Ascending aorta (tissue), 2 donors: ENCODE data around the gene SLC26A11. TPM values are rescaled to one million over a fixed set of nuclear protein-coding genes. Genes with fewer than 3 reads are reported as not detected.

ENCODE experiments used
- DNase-seq, 2 donors: peaks; one replicate each; pipeline ENCODE4 v3.0.0-alpha.2; 2019; ENCODE audit warnings: low spot score in 2 of 2
- H3K27ac ChIP-seq, 2 donors: fragments of 200-600 bp; sonication (generic); one replicate each; pipeline ENCODE4 v1.5.1; 2016 to 2017; ENCODE audit warnings: mild to moderate bottlenecking in 1 of 2
- H3K27me3 ChIP-seq: fragments of 200-600 bp; sonication (generic); one replicate; pipeline ENCODE4 v1.5.1; 2017
- H3K36me3 ChIP-seq, 2 donors: fragments of 200-600 bp; sonication (generic); one replicate each; pipeline ENCODE4 v1.5.1; 2016
- H3K4me1 ChIP-seq, 2 donors: fragments of 200-600 bp; sonication (generic); one replicate each; pipeline ENCODE4 v1.5.1; 2016 to 2017; ENCODE audit warnings: mild to moderate bottlenecking in 1 of 2
- H3K4me3 ChIP-seq, 2 donors: fragments of 200-600 bp; sonication (generic); one replicate each; pipeline ENCODE4 v1.5.1; 2016 to 2017; ENCODE audit warnings: mild to moderate bottlenecking in 1 of 2
- H3K9me3 ChIP-seq, 2 donors: fragments of 200-600 bp; sonication (generic); one replicate each; pipeline ENCODE4 v1.5.1; 2016
- CTCF ChIP-seq, 3 experiments: fragments of 200-600 bp in 2 of 3; fragments of 450-650 bp in 1 of 3; sonication (generic) in 2 of 3; IDR thresholded peaks; one replicate each; pipeline ENCODE4 v1.5.1; 2016 to 2019; ENCODE audit warnings: antibody characterized with exemption in 3 of 3, mild to moderate bottlenecking in 1 of 3, moderate library complexity in 1 of 3
- intact Hi-C: fragments of 100-400 bp; cut with DNase I; formaldehyde crosslinking; loops from one replicate; pipeline ENCODE4 v1.15.1; 2023
- total RNA-seq: library from RNA; depleted of rRNA; stranded (reverse); fragments of >200 nt; gene quantifications from one replicate; pipeline ENCODE4 v1.1.0, GENCODE V29; 2016

Gene SLC26A11
- total RNA-seq, 1 donor from 2014 or later: 25.8 TPM

GRCh38 chr17:80189611-80190010, 30.6 kb upstream of the SLC26A11 start:
- DNase-seq: no peak
- Histone ChIP-seq H3K4me3 (no peak overlapping the region), H3K9me3 (no peaks in the 10 kb centered on the region), H3K4me1 (no peaks in the 10 kb centered on the region), H3K36me3 (no peaks in the 10 kb centered on the region), H3K27ac (no peak overlapping the region), H3K27me3 (no peaks in the 10 kb centered on the region)
- TF ChIP-seq CTCF (IDR thresholded peaks at IDR 0.05): no peak
- intact Hi-C loops: loop anchor here (10.0 kb wide), 1 partner anchor 175 kb away; no protein-coding TSS in a partner anchor

GRCh38 chr17:80190716-80191115, 29.5 kb upstream of the SLC26A11 start:
- no peak overlapping the region for H3K27ac ChIP-seq
- no peaks in the 10 kb centered on the region for H3K36me3 ChIP-seq
- no peak for DNase-seq
- H3K4me3 ChIP-seq: no peak overlapping the region
- TF ChIP-seq CTCF (IDR thresholded peaks at IDR 0.05): no peak
- intact Hi-C loops: loop anchor here (10.0 kb wide), 1 partner anchor 174 kb away; no protein-coding TSS in a partner anchor
- no peaks in the 10 kb centered on the region for H3K9me3 ChIP-seq
- H3K27me3 ChIP-seq: no peaks in the 10 kb centered on the region
- H3K4me1 ChIP-seq: no peaks in the 10 kb centered on the region

- Histone ChIP-seq H3K36me3 (no peaks in the 10 kb centered on the region), H3K9me3 (no peaks in the 10 kb centered on the region), H3K4me3 (no peak overlapping the region), H3K27me3 (no peaks in the 10 kb centered on the region), H3K4me1 (no peaks in the 10 kb centered on the region), H3K27ac (no peak overlapping the region)
- no peak for TF ChIP-seq CTCF (IDR thresholded peaks at IDR 0.05)
- intact Hi-C loops: loop anchor here (10.0 kb wide), 1 partner anchor 174 kb away; no protein-coding TSS in a partner anchor
- DNase-seq: no peak
Measured at GRCh38 chr17:80191192-80191591, 29.0 kb upstream of the SLC26A11 start.

GRCh38 chr17:80191865-80192661, 28.2 kb upstream of the SLC26A11 start:
- no peaks in the 10 kb centered on the region for H3K4me1 ChIP-seq
- H3K4me3 ChIP-seq: no peak overlapping the region
- intact Hi-C loops: loop anchor here (10.0 kb wide), 1 partner anchor 173 kb away; no protein-coding TSS in a partner anchor
- no peaks in the 10 kb centered on the region for H3K9me3 ChIP-seq
- no peak for DNase-seq
- H3K36me3 ChIP-seq: no peaks in the 10 kb centered on the region
- H3K27ac ChIP-seq: no peak overlapping the region
- H3K27me3 ChIP-seq: no peaks in the 10 kb centered on the region
- no peak for TF ChIP-seq CTCF (IDR thresholded peaks at IDR 0.05)

GRCh38 chr17:80195141-80195540, 25.1 kb upstream of the SLC26A11 start:
- Histone ChIP-seq H3K27ac (no peak overlapping the region), H3K36me3 (no peaks in the 10 kb centered on the region), H3K27me3 (no peaks in the 10 kb centered on the region), H3K4me3 (no peak overlapping the region), H3K9me3 (no peaks in the 10 kb centered on the region), H3K4me1 (no peaks in the 10 kb centered on the region)
- no peak for TF ChIP-seq CTCF (IDR thresholded peaks at IDR 0.05)
- intact Hi-C loops: loop anchor here (10.0 kb wide), 1 partner anchor 170 kb away; no protein-coding TSS in a partner anchor
- DNase-seq: no peak
